NT2/D1 (cell line): ENCODE results near the gene LSAMP.

Experiments
- SUZ12 ChIP-seq: IDR thresholded peaks from 2 replicates; pipeline ENCODE4 v1.6.1; 2011; ENCODE audit not compliant: insufficient read length, insufficient read depth; ENCODE audit errors: extremely low read depth
- YY1 ChIP-seq: IDR thresholded peaks from 2 replicates; pipeline ENCODE4 v1.6.1; 2011; ENCODE audit not compliant: insufficient read length, insufficient read depth
- ZNF274 ChIP-seq: IDR thresholded peaks from 2 replicates; pipeline ENCODE4 v1.6.1; 2011; ENCODE audit warnings: mild to moderate bottlenecking, low read depth, low read length

GRCh38 chr3:116064646-116065045 lies 380.6 kb downstream of the LSAMP start:
- TF ChIP-seq SUZ12 (no peak), YY1 (no peak), ZNF274 (no peak)
